GM18508 (cell line): ENCODE measurements around the gene TBC1D17.

ENCODE experiments used
- ATAC-seq: cut with Tn5 transposase; IDR thresholded peaks from one replicate; pipeline ENCODE4 v1.9.1; 2021; ENCODE audit warnings: moderate number of reproducible peaks; ENCODE audit not compliant: insufficient read depth, unreplicated experiment

Gene TBC1D17

DNA sequence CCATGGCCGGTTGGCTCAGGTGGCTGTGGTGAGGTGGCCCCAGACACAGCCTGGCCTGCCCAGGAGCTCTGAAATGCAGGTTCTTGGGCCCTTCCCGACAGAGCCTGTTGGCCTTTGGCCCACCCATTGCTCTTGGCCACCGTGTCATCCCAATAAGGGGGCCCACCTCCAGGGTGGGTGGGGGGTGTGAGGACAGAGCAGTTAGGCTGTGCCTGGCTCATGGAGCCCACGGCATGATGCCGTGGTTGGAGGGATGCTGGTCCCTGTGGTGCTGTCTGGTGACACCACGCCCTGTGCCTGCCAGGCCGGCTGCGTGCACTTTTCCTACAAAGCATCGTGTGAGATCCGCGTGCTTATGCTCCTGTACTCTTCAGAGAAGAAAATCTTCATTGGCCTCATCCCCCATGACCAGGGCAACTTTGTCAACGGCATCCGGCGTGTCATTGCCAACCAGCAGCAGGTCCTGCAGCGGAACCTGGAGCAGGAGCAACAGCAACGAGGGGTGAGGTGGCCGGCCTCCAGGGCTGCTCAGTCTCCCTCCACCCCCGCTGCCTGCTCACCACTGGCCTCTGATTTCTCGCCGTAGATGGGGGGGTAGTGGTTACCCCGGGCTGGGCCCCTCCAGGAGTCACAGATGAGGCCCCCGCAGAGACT is 17.7 kb upstream of the TBC1D17 start:
- no peak for ATAC-seq

DNA sequence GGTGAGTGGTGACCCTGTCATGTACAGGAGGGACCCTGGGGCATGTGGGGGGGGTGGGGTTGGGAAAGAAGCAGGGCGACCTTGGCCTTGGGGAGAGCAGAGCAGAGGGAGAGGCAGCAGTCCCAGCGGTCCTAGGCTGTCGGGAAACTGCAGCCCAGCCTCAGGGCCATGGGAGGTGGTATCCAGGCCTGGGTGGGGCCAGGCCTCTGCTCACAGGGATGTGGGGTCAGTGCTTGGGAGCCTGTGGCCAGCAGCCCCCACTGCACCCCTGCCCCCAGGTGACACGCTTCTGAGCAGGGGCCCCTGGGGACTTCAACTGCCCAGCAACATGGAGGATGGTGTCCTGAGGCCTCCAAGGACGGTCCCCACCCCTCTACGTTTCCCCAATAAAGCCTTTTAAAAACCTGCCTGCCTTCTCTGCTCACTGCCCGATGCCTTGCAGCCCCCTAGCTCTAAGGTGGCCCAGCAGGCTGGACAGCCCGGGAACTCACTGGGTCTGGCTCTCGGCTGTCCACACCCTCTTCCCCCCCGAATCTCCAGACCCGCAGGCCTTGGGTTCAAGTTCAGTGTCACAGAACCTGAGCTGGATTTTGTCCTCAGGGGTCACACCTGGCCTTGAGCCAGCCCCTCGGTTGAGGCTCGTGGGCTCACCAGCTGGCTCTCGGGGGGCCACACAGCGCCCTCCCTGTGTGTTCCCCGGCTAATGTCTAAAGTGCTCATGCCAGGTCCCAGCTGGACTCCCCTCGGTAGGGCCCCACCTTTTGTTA is 17.0 kb upstream of the TBC1D17 start:
- no peak for ATAC-seq

DNA sequence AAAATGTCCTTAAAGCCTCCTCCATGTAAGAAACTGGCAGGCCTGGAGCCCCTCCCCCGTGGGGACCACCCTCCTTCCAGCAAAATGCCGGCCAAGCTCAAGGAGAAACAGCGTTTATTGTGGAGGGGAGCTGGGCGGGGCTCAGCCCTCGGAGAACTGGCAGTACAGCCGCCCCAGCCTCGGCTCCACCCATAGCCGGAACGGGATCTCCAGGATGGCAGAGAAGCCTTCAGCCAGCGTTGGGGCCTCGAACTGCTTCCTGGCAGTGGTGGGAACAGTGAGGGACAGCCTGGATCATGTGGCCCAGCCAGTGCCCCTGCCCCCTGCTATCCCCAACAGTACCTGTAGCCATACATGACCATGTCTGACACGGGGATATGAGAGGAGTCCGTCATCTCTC is 16.4 kb upstream of the TBC1D17 start:
- ATAC-seq = no peak

DNA sequence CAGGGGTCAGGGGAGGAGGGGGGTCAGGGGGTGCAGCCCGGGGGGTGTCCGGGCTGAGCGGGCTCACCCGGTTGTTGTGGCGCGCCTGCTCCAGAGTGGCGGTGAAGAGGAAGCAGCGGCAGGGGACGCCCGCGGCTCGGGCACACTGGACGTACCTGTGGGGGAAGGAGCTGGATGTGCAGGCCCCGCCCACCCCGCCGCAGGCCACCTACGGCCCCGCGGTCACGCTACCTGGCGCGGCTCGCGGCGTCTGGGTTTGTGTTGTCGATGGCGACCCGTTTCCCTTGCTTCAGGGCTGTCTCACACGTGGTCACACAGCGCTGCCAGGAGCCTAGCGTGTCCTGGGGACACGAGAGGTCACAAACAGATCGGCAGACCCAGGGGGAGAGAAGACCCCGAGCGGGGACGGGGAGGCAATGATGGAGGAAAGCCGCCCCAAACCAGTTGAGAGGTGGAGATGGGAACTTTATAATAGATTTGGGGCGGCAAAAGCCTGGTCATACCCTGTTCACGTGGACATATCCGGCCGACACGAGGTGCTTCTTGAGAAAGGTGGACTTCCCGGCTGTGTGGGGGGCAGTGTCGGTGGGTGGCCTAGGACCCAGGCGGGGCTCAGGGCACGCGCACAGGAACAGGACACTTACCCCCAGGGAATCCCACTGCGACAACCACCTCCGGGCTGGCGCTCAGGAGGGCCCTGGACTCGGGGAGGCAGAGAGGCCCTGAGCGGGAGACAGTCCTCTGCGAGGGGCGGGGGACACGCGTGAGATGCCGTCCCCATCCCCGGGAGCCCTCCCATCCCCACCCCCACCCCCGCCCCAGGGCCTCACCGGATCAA is 15.7 kb upstream of the TBC1D17 start:
- ATAC-seq = no peak

DNA sequence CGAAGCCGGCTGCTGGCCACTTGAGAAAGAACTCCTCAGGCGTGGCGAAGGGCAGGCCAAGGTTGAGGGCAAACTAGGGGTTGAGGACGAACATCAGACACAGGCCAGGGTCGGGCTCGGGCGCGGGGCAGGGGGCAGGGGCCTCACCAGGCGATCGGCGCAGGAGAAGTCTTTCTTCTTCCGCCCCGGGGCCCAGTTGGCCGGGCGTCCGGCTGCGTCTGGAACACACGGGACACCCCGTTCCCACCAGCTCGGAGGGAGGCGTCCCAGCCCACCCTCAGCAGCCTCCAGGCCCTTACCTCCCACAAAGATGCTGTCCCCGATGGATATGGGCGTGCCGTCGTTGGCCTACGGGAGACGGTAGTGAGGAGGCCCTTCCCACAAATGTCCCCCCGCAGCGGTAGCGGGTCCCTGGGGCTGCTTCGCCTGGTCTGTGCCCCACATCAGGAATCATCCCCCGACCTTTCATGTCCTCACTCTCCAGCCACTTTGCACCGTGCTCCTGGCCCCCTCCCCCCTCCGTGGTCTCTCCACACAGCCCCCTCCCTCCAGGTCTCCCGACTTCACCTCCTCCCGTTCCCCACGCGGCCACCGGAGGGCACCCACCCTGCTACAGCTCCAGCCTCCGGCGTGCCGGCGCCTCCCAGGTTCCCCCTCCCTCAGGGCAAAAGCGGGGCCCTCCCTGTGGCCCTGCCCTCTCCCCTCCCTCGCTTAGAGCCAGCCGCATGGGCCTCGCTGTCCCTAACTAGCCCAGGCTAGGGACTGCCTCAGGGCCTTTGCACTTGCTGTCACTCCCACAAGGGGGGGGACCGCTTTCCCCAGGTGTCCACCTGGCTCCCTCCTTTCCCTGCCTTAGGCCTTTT is 14.9 kb upstream of the TBC1D17 start:
- ATAC-seq = no peak

DNA sequence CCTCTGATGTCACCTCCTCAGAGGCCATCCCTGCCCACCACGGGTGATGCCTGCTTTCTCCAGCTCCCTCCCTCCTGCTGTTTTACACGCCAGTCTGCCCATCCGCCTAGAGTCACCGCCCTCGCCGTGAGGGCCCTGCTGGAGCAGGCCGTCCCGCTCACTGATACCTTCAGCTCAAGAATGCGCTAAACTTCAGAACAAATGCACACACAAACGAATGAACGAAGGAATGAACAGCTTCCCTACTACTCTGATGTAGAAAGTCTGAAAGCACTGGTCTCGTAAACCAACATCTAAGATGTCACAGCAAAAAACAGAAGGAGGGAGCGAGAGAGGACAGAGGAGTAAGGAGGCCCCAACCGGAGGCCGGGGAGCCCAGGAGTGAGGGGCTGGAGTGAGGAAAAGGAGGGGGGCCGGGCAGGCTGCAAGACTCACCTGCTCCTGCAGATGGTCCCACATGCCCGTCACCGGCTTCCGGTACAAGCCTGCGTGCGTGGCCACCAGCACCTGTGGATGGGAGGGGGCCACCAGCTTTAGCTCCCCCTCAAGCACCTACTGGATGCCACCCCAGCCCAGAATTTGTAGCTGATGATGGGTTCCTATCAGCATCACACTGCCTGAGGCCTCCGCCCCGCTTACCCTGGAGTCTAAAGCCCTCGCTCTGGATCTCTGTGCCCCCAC is 14.1 kb upstream of the TBC1D17 start:
- no peak for ATAC-seq

DNA sequence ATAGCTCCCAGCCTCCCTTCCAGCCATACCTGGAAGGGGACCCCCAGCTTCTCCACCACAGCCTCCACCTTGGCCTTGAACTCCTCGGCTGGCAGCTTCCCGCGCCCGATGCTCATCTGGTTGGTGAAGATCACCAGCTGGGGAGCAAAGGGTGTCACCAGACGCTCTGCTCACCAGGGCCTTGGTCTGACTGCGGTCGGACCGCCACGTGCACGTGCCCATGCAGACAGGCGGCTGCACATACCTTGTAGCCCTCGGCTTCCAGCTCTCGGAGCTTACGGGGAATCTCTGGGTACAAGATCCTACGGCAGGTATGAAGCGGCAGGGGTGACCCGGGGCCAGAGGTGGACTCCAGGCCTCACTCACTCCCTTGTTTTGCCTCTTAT is 13.6 kb upstream of the TBC1D17 start:
- ATAC-seq = no peak

DNA sequence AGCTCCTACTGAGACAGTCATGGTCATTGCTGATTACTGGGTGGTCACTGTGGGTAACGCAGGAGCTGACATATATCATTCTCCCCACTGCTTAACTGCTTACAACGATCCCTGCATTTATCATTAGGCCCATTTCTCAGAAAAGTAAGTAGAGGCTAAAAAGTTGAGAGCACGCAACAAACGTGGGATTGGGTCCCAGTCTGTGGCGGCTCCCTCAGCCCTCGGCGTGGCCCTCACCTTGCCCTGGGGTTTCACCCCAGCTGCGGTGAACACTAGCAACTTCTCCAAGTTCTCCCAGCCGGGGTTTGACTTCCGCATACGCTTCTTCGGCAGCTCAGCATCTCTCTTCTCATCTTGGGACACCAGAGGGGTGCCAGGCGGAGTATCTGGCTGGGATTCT is 12.6 kb upstream of the TBC1D17 start:
- no peak for ATAC-seq

DNA sequence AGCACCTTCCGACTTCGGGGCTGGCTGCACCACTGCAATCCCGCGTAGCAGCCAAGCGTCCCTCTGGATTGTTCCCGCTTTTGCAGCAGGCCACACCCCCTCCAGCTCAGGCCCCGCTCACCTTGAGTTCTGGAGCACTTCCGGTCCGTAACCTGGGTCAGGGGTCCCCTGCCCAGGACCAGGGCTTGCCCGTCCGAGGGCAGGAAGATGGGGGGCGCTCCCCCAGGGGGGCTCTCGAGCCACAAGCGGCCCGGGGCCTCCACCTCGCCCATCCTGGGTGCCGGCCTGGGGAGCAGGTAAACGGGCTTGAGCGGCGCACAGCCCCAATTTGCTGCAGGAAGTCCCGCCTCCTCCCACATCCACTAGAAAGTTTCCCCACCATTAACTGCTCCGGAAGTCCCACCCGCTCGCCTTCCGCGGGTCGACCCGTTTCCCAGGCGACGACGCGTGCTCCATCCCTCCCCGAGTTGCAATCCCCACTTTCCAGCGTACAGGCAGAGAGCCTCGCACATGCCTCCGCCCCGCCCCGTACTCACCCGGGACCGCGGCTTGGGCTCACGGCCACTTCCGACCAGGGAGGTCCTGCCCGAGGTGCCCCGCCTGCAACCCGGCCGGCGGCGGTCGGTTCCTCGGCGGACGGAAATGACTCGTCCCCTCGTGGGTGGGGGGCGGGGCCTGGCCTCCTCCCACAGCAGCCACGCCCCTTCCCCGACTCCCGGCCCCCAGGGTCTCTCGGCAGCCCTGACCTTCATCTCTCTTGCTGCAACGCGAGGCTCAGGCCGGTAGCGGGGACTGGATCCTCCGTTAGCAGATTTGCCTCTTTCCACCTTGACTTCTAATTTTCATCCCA is 10.3 kb upstream of the TBC1D17 start, which contains the start of gene PNKP:
Gene PNKP (minus strand): TSS at position 644 of the 850 bp plus-strand sequence. CDS start 372 bp downstream, at position 272.
- ATAC-seq = no peak

DNA sequence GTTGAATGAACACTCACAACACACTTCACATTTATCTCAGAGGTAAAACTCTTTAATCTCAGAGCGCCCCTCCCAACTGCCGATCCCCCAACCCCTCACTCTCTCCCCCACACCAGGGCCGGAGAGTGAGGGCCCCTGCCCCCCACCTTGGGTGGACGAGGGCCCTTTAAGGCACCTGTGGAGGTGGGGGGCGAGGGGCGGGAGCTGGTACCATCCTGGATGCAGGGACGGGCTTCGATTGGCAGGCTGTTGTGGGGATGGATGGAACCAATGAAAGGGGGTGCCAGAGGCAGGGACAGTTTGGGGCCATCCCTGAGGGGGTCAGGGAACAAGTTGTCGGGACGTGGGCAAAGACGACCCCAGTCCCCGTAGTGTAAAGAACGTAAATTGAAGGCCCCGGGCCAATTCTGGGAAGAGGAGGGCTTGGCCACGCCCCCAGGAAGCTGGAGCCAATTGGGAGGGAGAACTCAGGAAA is 8.5 kb upstream of the TBC1D17 start:
- ATAC-seq = peak; percentile 4

DNA sequence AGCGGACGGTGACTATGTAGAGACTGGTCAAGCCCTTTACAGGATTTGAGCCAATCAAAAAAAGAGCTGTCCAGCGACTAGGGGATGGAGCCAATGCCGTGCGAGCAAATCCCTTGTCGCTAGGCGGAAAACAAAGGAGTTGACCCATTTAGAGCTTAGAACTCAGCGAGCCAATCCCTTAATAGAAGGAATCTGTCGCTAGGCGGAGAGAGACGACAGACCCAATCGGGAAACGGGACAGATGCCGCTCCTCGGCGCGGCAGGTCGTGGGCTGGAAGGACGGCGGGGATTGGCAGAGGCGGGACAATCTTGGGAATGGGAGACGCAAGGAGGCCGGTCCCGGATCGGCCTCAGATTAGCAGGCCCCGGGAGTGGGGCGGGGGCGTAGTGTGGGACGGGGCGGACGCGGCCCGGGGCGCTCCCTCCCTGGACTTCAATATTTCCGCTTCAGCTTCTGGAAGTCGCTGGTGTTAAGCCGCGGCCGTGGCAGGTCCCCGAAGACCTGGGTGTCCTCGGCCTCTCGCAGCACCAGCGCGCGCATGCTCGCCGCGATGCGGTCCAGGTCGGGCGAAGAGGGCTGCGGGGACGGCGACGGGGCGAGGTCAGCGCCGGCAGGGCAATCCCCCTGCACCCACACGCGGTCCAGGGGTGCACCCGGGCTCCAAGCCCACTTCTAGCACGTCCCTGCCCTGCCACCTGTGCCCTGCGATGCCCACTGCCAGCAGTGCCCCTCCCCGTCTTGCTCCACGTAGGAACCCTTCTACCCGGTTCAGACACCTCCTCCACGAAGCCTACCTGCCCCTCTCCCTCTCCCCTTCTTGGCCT is 7.8 kb upstream of the TBC1D17 start:
- ATAC-seq = peak; percentile 55

DNA sequence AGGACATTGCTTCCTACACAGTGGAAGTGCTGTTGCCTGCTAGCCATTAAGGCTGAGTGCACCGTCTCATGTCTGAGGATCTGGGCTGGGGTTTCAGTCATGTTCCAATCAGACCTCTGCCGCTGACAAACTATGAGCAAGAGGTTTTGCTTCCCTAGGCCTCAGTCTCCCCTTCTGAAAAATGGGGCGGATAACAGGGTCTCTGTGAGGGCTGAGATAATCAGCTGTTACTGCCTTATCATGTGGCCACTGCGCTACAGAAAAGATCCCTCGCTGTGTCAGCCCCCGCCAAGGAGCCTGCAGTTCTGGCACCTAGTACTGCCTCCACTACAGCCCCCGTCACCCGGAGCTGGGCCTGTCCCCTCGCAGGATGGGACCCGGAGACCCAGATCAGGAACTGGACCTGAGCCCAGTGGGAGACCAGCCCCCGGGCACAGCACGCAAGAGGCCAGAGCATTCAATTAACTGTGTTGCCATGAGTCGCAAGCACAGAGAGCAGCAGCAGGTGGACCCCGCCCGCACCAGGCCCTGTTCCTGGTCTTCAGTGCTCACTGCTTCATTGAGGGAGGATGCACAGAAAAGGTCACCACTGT is 7.1 kb upstream of the TBC1D17 start:
- ATAC-seq = no peak

DNA sequence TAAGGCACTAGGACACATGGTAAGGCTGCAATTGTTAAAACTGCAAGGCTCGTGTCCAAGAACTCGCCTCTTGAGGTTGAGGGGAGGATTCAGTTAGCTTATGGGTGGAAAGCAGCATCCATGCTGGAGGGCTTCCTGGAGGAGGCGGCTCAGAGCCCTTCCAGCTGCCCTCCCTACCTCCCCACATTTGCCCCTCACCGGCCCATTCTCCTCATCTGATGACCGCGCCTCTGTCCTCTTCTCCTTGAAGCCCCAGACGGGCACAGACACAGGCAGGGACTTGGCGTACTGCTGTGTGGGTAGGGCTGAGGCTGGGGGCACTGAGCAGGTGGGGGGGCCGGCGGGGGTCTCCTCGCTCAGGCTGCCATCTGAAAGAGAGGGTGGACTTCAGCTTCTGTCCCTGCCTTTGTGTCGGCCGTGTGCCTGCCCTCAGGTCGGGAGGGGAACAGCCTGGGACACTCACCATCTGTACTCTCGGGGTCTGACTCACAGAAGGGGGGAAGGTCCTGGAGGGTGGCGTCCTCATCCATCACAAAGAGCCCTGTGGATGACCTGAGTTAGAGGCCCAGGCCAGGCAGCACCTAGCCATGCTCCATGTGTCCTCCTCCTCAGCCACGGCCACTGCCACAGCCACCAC is 6.0 kb upstream of the TBC1D17 start:
- ATAC-seq = no peak

DNA sequence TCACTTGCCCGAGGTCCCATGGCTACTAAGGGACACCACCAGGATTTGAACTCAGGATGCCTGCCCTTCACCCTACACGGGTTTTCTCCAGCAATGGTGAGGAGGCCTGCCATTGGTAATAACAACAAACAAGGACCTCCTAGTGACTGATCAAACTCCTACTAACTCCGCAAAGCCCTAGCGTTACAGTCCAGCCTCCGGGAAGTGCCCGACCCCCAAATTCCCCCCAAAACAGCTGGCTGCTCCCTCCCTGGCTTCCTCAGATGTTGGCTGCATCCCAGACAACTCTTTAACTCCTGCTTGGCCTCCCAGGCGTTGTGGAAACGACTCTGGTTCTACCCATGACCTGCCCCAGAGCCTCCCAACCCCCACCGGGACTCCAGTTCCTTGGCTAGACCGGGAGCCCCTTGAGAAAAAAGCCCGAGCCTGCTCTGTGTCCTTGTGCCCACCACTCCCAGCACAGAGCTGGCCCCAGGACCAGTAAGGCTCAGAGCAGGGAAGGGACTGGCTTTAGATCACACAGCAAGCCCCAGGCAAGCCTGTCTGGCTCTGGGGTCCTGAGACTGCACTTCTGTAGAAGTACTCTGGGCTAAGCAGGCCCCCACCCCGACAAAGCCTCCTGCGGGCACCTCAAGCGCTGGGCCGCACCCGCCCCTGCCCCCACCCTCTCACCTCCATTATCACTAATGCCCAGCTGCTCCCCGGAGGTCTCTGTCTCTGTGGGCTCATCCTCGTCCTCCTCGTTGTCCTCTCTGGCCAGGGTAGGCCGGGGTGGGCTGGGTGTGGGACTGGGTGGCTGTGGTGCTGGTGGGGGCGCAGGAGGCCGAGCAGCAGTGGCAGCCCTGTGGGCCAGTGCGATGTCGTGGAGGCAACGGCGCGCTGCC is 5.0 kb upstream of the TBC1D17 start:
- ATAC-seq = no peak

DNA sequence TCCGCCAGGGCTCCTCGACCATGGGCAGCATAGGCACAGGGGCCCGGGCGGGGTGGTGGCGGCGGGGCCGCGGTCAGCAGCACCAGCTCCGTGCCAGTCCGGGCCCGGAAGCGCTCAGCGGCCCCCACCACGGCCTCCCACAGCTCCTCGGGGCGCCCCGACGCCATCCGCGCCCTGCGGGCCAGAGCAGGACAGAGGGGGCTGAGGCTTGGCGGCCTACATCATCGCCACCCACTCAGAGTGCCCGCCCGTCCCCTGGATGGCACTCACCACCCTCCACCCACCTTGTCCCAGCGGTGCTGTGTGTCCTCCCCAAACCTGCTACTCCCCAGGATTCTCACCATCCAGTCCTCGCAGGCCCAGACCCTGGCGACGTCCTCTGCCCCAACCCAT is 4.4 kb upstream of the TBC1D17 start:
- ATAC-seq = no peak

DNA sequence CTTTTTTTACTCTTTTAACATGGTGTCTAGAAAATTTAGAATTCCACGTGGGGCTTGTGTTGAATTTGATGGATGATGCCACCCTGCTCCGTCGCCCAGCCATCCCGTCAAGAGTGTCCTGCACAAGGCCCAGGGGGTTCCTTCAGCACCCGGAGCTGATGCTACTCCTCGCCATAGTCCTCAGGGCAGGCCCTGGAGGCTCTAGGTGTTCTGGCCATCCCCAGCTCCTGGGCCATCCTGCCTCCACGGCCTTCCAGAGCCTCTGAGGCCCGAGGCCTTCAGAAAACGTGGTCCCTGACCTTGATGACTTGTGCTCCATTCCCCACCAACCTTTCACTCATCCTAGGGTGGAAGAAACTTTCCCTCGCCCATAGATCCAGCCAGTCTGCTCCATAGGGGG is 3.7 kb upstream of the TBC1D17 start:
- ATAC-seq = no peak
